GM18517 (cell line): ENCODE data around the gene KIT.
"Not testable (repeated sequence)": the region's sequence is repeated elsewhere in the genome, so short reads cannot be mapped to it uniquely, and the experiment has no call there.

Experiments
- ATAC-seq: cut with Tn5 transposase; IDR thresholded peaks from one replicate; pipeline ENCODE4 v1.9.1; 2021; ENCODE audit warnings: mild to moderate bottlenecking, moderate library complexity; ENCODE audit not compliant: unreplicated experiment

The KIT gene

GRCh38 chr4:54657551-54658251 is at the start of gene KIT:
KIT (plus strand) TSS chr4:54657957; CDS start chr4:54658015, 58 bp downstream.
- no peak for ATAC-seq

GRCh38 chr4:54609310-54609709 is 48.4 kb upstream of the KIT start:
- ATAC-seq = no peak

DNA sequence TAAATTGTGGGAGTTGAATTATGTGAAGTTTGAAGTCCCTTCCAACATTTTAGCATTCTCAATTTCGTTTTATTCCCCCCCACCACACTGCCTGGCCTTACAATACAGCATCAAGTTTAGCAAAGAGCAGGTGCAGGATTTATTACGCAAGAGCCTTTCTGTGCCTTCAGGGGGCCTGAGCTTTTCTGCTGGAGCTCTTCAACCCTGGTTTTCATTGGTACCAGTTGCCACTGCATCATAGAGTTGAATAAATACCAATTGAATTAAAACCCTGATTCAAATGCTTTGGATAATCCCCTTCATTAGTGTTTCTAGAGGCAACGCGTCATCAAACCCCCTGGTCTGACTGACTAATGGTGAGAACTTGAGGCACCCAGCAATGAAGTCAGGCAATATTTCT is 43.6 kb upstream of the KIT start:
- ATAC-seq = no peak

DNA sequence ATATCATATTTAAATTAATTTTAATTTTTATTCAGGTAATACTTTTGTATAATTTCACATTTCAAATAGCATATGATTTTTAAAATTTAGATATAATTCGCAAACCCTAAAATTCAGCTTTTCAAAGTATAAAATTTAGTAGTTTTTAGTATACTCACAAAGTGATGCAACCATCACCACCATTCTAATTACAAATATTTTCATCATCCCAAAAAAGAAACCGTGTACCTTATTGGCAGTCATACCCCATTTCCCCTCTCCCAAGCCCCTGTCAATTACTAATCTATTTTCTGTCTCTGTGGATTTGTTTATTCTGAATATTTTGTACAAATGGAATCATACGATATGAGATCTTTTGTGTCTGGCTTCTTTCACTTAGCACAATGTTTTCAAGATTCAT is 37.0 kb upstream of the KIT start:
- ATAC-seq = no peak

GRCh38 chr4:54625391-54625790 is 32.4 kb upstream of the KIT start:
- ATAC-seq = no peak

DNA sequence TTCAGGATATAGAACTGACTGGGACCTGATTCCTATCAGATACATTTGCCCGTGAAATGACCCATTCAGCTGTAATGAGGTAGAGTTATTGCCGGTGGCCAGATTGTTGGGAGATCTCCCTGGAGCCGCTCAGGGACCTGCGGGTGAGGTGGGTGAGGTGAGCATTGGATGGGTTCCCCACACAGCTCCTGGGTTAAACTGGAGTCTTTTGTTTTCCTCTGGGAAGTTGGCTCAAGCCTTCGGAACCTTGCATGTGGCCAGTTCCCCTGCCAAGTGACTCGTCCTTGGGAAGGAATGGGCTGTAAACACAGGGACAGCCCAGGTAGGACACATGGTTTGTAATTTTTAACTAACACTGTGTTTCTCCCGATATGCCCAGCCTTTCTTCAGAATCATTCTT is 31.6 kb upstream of the KIT start:
- no peak for ATAC-seq

GRCh38 chr4:54632537-54632936 is 25.2 kb upstream of the KIT start:
- no peak for ATAC-seq

GRCh38 chr4:54633102-54633740 is 24.5 kb upstream of the KIT start:
- ATAC-seq = not testable (repeated sequence)

DNA sequence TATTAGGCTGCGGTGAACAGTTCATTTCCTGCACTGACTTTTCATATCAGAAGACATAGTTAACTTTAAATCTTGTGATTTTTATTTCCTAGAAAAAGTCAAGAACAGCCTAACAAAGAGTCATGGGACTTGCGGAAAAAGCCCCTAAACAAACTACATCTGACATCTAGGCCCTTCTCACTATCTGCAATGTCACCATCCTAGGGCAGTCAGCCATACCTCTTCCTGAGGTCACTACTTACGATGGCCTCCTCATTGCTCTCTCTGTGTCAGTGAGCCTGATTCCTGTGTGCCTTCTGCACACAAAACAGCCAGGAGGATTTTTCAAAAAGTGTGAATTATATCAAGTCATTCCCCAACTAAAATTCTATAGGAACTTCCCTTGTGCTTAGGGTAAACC is 22.4 kb upstream of the KIT start:
- no peak for ATAC-seq

GRCh38 chr4:54637325-54637724 is 20.4 kb upstream of the KIT start:
- no peak for ATAC-seq

GRCh38 chr4:54641101-54641500 is 16.7 kb upstream of the KIT start:
- not testable (repeated sequence) for ATAC-seq

DNA sequence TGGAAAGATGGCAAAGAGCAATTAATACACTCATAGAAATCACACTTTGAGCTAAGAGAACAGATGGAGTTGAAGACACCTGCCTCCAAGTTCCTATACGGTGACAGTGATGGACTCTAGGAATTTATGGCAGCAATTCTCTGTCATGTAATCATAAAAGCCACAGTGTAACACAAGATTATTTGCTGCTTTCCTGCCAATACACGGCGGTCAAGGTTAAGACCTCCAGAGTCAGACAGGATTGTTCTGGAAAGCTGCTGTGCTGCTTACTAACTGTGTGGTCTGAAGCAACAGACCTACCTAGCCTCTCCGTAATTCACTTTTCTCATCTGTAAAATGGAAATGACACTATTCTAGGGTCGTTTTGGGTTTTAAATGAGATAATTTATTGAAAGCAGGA is 14.6 kb upstream of the KIT start:
- ATAC-seq = no peak

- ATAC-seq = no peak
Measured at GRCh38 chr4:54643958-54644751, 13.6 kb upstream of the KIT start.

GRCh38 chr4:54645830-54646229 is 11.9 kb upstream of the KIT start:
- no peak for ATAC-seq

GRCh38 chr4:54647070-54647469 is 10.7 kb upstream of the KIT start:
- ATAC-seq = no peak

GRCh38 chr4:54651050-54651449 is 6.7 kb upstream of the KIT start:
- ATAC-seq = no peak

- ATAC-seq = no peak
Measured at GRCh38 chr4:54654753-54655152, 3.0 kb upstream of the KIT start.

DNA sequence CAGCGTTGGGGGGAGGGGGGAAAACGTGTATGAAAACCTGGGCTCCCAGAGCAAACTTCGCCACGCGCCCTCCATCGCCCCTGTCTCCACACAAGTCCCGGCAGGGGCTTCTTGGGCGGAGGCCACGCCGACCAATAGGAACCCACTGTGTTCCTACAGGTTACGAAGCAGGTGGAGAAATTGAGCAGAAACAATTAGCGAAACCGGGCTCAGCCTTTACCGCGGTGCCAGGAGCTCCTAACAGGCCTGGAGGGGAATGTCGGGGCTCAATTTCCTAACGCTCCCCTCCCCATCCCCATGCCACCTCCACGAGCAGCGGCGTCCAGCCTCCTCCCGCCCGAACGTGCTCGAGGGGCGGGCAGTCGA is 589 bp upstream of the KIT start:
- no peak for ATAC-seq

DNA sequence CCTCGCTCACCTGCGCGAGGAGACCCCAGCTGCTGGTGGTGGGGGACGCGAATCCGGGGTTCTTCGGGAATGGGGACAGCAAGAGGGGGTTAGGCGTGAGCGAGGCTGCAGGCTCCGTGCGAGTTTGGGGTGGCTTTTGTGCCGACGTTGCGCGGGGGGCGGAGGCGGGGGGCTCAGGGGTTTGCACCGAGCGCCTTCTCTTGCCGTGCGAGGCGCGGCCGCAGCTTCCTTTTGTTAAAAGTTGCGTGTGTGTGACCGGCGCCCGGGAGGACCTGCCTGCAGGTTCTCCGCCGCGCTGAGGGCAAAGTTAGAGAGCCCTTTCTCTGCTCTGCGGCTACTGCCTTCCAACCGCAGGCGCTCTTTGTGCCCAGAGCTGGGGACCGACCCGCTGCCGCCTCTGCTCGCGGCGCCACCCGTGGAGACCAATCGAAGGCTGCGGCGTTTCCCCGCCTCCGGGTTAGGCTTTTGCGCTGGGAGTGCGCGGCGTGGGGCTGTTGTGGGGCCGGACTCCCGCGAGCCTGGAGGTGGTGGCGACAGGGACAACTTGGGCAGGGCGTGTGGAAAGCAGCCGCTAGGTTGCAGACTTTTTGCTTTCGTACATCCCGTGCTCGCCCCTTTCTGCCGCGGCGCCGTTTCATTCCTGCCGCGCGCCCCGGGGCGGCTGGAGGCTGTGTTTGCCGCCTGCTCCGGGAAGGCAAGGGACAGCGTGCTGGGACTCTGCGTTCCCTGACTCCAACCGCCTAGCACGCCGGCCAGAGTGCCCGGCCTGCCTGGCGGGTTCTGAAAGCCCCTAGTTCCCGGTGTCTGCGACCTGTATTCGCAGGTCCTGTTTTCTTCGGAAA is 716 bp downstream of the KIT start:
- ATAC-seq = no peak

GRCh38 chr4:54659313-54659712 is 1.6 kb downstream of the KIT start:
- ATAC-seq = no peak
